Fibroblast of lung (primary cell): Measurements from ENCODE around the gene UBXN2A. TPM values are rescaled to one million over a fixed set of nuclear protein-coding genes. Genes with fewer than 3 reads are reported as not detected.

Experiments
- DNase-seq, 2 donors: peaks; one replicate each; pipeline versions ENCODE4 v3.0.0 to v3.0.0-alpha.2; 2010; ENCODE audit warnings: low read depth in 2 of 2
- H2AFZ ChIP-seq: 2 replicates; pipeline ENCODE4 v1.5.1; 2012; ENCODE audit warnings: low read length, control low read depth, inconsistent platforms
- H3K27ac ChIP-seq: 2 replicates; pipeline ENCODE4 v1.5.1; 2011; ENCODE audit warnings: low read length, control low read depth; ENCODE audit not compliant: insufficient read depth
- H3K27me3 ChIP-seq: 2 replicates; pipeline ENCODE4 v1.5.1; 2011; ENCODE audit warnings: mild to moderate bottlenecking, low read length; ENCODE audit not compliant: control insufficient read depth, insufficient read depth
- H3K36me3 ChIP-seq: 2 replicates; pipeline ENCODE4 v1.5.1; 2011; ENCODE audit warnings: low read length; ENCODE audit not compliant: control insufficient read depth, insufficient read depth
- H3K4me1 ChIP-seq: 2 replicates; pipeline ENCODE4 v1.5.1; 2011; ENCODE audit warnings: low read length; ENCODE audit not compliant: control insufficient read depth, insufficient read depth; ENCODE audit errors: extremely low read depth
- H3K4me2 ChIP-seq: 2 replicates; pipeline ENCODE4 v1.5.1; 2011; ENCODE audit warnings: low read length, control low read depth; ENCODE audit not compliant: insufficient read depth; ENCODE audit errors: extremely low read depth
- H3K4me3 ChIP-seq, 4 experiments: fragments of 200-600 bp in 1 of 4; sonication (generic) in 1 of 4; replicated peaks in 1 of 4; 2 replicates each; pipeline ENCODE4 v1.5.1; 2011 to 2016; ENCODE audit warnings: low read length in 4 of 4, low read depth in 3 of 4, mild to moderate bottlenecking in 3 of 4, control low read depth in 2 of 4, inconsistent platforms in 1 of 4, mixed read lengths in 1 of 4; ENCODE audit not compliant: insufficient read depth in 1 of 4; ENCODE audit errors: control extremely low read depth in 1 of 4
- H3K79me2 ChIP-seq: 2 replicates; pipeline ENCODE4 v1.5.1; 2012; ENCODE audit warnings: mild to moderate bottlenecking, low read length, inconsistent platforms; ENCODE audit not compliant: control insufficient read depth, insufficient read depth
- H3K9ac ChIP-seq: 2 replicates; pipeline ENCODE4 v1.5.1; 2011; ENCODE audit warnings: mild to moderate bottlenecking, low read length, control low read depth; ENCODE audit not compliant: insufficient read depth
- H3K9me3 ChIP-seq: 2 replicates; pipeline ENCODE4 v1.5.1; 2012; ENCODE audit warnings: low read depth, low read length; ENCODE audit not compliant: control insufficient read depth, insufficient read depth
- H4K20me1 ChIP-seq: 2 replicates; pipeline ENCODE4 v1.5.1; 2011; ENCODE audit warnings: low read length; ENCODE audit not compliant: control insufficient read depth, insufficient read depth; ENCODE audit errors: extremely low read depth
- EZH2 ChIP-seq: IDR thresholded peaks from 2 replicates; pipeline ENCODE4 v1.5.1; 2012; ENCODE audit warnings: low read length, control low read depth, mild to moderate bottlenecking; ENCODE audit errors: missing control alignments
- polyA plus RNA-seq, 2 donors: library from polyadenylated mRNA; depleted of rRNA in 1 of 2; stranded (reverse) in 1 of 2; unstranded in 1 of 2; fragments of >200 nt; gene quantifications; 2 replicates each; pipeline ENCODE4 v1.2.1, GENCODE V29; 2011 to 2012; ENCODE audit warnings: missing spikeins in 1 of 2
- total RNA-seq: library from RNA; depleted of rRNA; stranded (reverse); fragments of >200 nt; gene quantifications from 2 replicates; pipeline ENCODE4 v1.2.1, GENCODE V29; 2014
- TF ChIP-seq, protein P1 (sequence below), 2 donors: IDR thresholded peaks in 1 of 2; conservative IDR thresholded peaks in 1 of 2; 1 replicate in 1 of 2; 2 replicates in 1 of 2; pipeline ENCODE4 v1.5.1; 2011 to 2012; ENCODE audit warnings: low read length in 2 of 2, control low read depth in 1 of 2, inconsistent platforms in 1 of 2, low read depth in 1 of 2, mild to moderate bottlenecking in 1 of 2

UBXN2A gene
- total and polyA plus RNA-seq, 2 donors (not counting 1 experiment from before 2014, with no cell fraction given): 12.8 to 12.9 TPM

DNA sequence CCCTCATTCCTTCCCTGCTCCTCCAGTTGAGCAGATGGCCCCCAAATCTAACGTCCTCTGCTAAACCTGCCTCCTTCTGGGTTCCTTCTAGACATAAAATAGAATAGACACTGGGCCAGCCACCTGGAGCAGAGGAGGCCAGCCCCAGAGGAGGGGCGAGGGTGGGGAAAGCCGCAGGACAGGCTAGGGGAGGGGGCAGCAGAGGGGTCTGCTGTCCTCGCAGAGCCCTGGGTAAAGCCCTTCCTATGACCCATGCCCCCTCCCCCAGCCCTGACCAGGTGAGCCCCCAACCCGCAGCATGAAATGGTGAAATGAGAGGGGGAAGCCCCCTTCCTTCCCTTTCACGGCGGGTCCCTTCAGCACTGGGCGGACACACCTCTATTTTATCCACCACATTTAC, 77.4 kb downstream of the UBXN2A start:
- Histone ChIP-seq H2AFZ (no peak overlapping the region), H3K79me2 (no peaks in the 10 kb centered on the region), H3K36me3 (no peaks in the 10 kb centered on the region), H3K9ac (no peak overlapping the region), H3K4me2 (no peak overlapping the region), H3K4me3 (no peak overlapping the region), H4K20me1 (no peaks in the 10 kb centered on the region), H3K9me3 (no peaks in the 10 kb centered on the region), H3K27ac (no peak overlapping the region), H3K4me1 (peaks cover 6% of the 10 kb centered on the region), H3K27me3 (no peaks in the 10 kb centered on the region)
- no peak for TF ChIP-seq EZH2
- TF ChIP-seq, protein P1, sequence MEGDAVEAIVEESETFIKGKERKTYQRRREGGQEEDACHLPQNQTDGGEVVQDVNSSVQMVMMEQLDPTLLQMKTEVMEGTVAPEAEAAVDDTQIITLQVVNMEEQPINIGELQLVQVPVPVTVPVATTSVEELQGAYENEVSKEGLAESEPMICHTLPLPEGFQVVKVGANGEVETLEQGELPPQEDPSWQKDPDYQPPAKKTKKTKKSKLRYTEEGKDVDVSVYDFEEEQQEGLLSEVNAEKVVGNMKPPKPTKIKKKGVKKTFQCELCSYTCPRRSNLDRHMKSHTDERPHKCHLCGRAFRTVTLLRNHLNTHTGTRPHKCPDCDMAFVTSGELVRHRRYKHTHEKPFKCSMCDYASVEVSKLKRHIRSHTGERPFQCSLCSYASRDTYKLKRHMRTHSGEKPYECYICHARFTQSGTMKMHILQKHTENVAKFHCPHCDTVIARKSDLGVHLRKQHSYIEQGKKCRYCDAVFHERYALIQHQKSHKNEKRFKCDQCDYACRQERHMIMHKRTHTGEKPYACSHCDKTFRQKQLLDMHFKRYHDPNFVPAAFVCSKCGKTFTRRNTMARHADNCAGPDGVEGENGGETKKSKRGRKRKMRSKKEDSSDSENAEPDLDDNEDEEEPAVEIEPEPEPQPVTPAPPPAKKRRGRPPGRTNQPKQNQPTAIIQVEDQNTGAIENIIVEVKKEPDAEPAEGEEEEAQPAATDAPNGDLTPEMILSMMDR (conservative IDR thresholded peaks at IDR 0.05 in 1 of 2, IDR thresholded peaks at IDR 0.05 in 1 of 2; ENCODE audit: low read depth in 1 of 2, low read length in 2 of 2): no peak
- no peak for DNase-seq

DNA sequence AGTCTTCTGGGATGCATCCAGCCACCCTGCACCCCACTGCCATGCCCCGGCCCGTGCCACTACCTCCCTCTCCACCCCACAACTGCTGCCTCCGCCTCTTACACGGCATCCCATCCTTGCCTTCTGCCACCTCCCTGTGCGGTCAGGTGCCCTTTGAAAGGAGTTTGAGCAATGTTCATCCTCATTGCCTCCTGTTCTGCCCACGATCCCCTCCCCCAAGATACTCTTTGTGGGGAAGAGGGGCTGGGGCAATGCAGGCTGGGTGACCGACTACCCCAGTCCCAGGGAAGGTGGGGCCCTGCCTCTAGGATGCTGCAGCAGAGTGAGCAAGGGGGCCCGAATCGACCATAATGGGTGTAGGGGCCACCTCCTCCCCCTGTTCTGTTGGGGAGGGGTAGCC, 78.0 kb downstream of the UBXN2A start:
- no peak overlapping the region for H2AFZ ChIP-seq
- no peak overlapping the region for H3K27ac ChIP-seq
- H3K36me3 ChIP-seq: peaks cover 3% of the 10 kb centered on the region
- H3K79me2 ChIP-seq: no peaks in the 10 kb centered on the region
- DNase-seq: no peak
- H3K27me3 ChIP-seq: no peaks in the 10 kb centered on the region
- H3K9ac ChIP-seq: no peak overlapping the region
- peaks cover 6% of the 10 kb centered on the region for H3K4me1 ChIP-seq
- H3K4me2 ChIP-seq: no peak overlapping the region
- no peaks in the 10 kb centered on the region for H4K20me1 ChIP-seq
- no peak overlapping the region for H3K4me3 ChIP-seq
- TF ChIP-seq, protein P1 (conservative IDR thresholded peaks at IDR 0.05 in 1 of 2, IDR thresholded peaks at IDR 0.05 in 1 of 2; ENCODE audit: low read depth in 1 of 2, low read length in 2 of 2): no peak
- no peak for TF ChIP-seq EZH2
- H3K9me3 ChIP-seq: no peaks in the 10 kb centered on the region

DNA sequence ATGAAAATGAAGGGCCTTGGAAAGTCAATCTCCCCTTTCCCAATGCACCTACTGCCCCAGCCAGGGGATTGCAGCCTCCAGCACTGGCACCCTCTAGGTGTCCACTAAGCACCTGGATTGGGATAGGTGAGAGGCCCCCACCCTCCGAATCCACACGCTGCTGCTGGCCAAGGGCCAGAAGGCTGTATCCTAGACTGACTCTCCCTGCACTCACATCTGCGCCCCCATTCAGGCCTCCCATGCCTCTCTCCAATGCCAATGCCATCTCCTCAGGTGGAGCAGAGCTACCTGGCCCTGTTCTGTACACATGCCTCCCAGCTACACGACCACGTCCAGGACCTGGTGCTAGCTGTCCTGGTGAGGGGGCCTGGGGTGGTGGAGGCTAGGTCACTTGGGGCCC, 79.5 kb downstream of the UBXN2A start:
- Histone ChIP-seq H3K9ac (no peak overlapping the region), H2AFZ (no peak overlapping the region), H3K9me3 (no peaks in the 10 kb centered on the region), H3K4me1 (peaks cover 6% of the 10 kb centered on the region), H3K36me3 (peaks cover 3% of the 10 kb centered on the region), H3K79me2 (no peaks in the 10 kb centered on the region), H3K27me3 (no peaks in the 10 kb centered on the region), H3K27ac (no peak overlapping the region), H3K4me2 (no peak overlapping the region), H4K20me1 (no peaks in the 10 kb centered on the region), H3K4me3 (no peak overlapping the region)
- no peak for TF ChIP-seq EZH2
- TF ChIP-seq, protein P1 (conservative IDR thresholded peaks at IDR 0.05 in 1 of 2, IDR thresholded peaks at IDR 0.05 in 1 of 2; ENCODE audit: low read depth in 1 of 2, low read length in 2 of 2): no peak
- DNase-seq: no peak
